GM06990 (cell line): ENCODE data around the gene TLCD3A.
A peak's percentile ranks its signal among the peaks of the same experiment; 100 is the strongest.
"Not testable (repeated sequence)": the region's sequence is repeated elsewhere in the genome, so short reads cannot be mapped to it uniquely, and the experiment has no call there.

Experiments
- DNase-seq: peaks from one replicate; pipeline ENCODE4 v3.0.0-alpha.2; 2011; ENCODE audit not compliant: insufficient read length; ENCODE audit errors: extremely low read depth
- H3K27me3 ChIP-seq: replicated peaks from 2 replicates; pipeline ENCODE4 v1.6.0; 2011; ENCODE audit warnings: low read length; ENCODE audit not compliant: control insufficient read depth, insufficient read depth
- H3K36me3 ChIP-seq: 2 replicates; pipeline ENCODE4 v1.5.1; 2011; ENCODE audit warnings: low read length; ENCODE audit not compliant: control insufficient read depth, insufficient read depth
- H3K4me3 ChIP-seq: replicated peaks from 2 replicates; pipeline ENCODE4 v1.5.1; 2011; ENCODE audit warnings: low read depth, mild to moderate bottlenecking, control low read depth, low read length
- TF ChIP-seq, protein P1 (sequence below): IDR thresholded peaks from 2 replicates; pipeline ENCODE4 v1.5.1; 2011; ENCODE audit warnings: low read length, control low read depth, mild to moderate bottlenecking, inconsistent platforms; ENCODE audit not compliant: insufficient read depth, poor library complexity, severe bottlenecking

Gene TLCD3A

DNA sequence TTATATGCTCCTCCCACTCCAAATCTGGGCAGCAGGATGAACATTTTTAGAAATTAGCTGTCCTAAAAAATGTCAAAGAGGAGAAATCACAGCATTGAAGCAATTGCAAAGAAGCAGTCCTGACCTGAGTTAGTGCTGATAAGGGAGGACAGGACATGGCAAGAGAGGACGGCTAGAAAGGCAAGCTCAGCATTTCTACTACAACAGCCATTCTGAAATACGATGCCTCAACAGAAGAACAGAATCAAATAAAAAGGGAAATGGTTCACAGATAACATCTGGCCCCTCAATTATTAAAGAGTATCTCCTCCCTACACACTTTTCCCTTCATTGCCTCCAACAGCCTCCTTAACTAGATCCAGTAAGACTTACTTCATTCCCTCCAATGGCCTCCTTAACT, 36.0 kb upstream of the TLCD3A start:
- no peak for DNase-seq
- TF ChIP-seq, protein P1, sequence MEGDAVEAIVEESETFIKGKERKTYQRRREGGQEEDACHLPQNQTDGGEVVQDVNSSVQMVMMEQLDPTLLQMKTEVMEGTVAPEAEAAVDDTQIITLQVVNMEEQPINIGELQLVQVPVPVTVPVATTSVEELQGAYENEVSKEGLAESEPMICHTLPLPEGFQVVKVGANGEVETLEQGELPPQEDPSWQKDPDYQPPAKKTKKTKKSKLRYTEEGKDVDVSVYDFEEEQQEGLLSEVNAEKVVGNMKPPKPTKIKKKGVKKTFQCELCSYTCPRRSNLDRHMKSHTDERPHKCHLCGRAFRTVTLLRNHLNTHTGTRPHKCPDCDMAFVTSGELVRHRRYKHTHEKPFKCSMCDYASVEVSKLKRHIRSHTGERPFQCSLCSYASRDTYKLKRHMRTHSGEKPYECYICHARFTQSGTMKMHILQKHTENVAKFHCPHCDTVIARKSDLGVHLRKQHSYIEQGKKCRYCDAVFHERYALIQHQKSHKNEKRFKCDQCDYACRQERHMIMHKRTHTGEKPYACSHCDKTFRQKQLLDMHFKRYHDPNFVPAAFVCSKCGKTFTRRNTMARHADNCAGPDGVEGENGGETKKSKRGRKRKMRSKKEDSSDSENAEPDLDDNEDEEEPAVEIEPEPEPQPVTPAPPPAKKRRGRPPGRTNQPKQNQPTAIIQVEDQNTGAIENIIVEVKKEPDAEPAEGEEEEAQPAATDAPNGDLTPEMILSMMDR = no peak
- H3K4me3 ChIP-seq = no peak overlapping the region
- no peaks in the 10 kb centered on the region for H3K27me3 ChIP-seq
- peaks cover 14% of the 10 kb centered on the region for H3K36me3 ChIP-seq

DNA sequence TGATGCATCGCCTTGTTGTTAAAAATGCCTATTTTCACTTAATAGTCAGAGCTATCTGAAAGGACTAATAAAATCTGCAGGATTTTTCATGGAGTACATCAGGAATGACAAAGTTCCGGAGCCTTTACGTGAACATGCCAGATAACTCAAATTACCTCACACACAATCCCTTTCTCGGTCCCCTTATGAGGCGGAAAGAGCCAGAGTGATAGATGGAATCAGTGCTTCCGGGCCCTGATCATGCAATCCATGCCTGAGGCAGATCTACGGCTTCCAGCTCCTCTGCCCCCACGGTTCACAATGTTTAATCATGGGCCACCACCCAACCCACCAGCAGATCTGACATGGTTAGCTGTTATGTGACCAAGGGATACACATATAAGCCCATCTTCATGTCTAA, 34.7 kb upstream of the TLCD3A start:
- H3K4me3 ChIP-seq = no peak overlapping the region
- no peak for DNase-seq
- TF ChIP-seq, protein P1 = no peak
- peaks cover 13% of the 10 kb centered on the region for H3K36me3 ChIP-seq
- H3K27me3 ChIP-seq = no peaks in the 10 kb centered on the region

DNA sequence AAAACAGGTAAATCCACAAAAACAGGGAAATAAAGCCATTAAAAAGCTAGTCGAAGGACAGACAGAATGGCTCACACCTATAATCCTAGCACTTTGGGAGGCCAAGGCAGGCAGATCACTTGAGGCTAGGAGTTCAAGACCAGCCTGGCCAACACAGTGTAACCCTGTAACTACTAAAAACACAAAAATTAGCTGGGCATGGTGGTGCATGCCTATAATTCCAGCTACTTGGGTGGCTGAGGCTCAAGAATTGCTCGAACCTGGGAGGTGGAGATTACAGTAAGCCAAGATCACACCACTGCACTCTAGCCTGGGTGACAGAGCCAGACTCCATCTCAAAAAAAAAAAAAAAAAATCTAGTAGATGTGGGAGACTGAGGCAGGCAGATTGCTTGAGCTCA, 34.3 kb upstream of the TLCD3A start:
- not testable (repeated sequence) for H3K27me3 ChIP-seq, H3K4me3 ChIP-seq, DNase-seq
- H3K36me3 ChIP-seq = peaks cover 13% of the 10 kb centered on the region

DNA sequence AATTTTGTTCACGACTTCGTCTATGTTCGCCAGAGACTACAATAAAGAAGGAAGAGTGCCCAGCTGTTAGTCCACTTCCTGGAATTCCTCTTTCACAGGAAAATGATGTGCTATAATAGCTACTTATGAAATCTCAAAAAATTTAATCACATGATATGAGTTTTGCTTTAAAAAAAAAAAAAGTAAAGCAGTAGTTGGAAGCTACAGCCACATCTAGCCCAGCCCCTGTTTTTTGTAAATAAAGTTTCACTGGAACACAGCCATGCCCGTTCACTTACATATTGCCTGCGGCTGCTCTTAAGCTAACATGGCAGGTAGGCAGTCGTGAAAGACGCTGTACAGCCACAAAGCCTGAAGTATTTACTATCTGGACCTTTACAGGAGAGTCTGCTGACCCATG, 33.1 kb upstream of the TLCD3A start:
- TF ChIP-seq, protein P1 = no peak
- DNase-seq = no peak
- H3K36me3 ChIP-seq = peaks cover 13% of the 10 kb centered on the region
- H3K4me3 ChIP-seq = no peak overlapping the region
- H3K27me3 ChIP-seq = no peaks in the 10 kb centered on the region

DNA sequence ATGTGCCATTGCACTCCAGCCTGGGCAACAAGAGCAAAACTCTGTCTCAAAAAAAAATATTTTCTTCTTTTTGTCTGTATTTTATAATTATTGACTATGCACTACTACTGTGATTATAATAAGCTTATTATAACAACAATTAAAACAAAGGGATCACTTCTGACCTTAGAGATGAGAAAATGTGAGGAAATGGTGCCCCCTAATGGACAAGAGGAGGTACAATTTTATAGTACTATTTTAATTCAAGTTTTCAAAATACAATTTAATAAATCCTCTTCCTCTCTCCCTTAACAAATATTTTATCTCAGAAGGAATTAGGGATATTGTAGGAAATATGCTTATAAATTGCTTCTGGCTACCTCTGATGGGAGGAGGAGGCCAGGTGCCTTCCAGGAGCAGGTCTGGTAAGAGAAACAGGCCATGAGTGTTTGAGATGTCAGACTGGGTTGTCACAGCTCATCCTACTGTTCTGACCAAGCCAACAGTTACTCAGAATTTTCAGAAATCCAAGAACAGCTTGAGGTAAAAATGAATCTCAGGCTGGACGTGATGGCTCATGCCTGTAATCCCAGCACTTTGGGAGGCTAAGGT, 31.8 kb upstream of the TLCD3A start:
- TF ChIP-seq, protein P1 = peak; percentile 43
- no peaks in the 10 kb centered on the region for H3K27me3 ChIP-seq
- DNase-seq = no peak

DNA sequence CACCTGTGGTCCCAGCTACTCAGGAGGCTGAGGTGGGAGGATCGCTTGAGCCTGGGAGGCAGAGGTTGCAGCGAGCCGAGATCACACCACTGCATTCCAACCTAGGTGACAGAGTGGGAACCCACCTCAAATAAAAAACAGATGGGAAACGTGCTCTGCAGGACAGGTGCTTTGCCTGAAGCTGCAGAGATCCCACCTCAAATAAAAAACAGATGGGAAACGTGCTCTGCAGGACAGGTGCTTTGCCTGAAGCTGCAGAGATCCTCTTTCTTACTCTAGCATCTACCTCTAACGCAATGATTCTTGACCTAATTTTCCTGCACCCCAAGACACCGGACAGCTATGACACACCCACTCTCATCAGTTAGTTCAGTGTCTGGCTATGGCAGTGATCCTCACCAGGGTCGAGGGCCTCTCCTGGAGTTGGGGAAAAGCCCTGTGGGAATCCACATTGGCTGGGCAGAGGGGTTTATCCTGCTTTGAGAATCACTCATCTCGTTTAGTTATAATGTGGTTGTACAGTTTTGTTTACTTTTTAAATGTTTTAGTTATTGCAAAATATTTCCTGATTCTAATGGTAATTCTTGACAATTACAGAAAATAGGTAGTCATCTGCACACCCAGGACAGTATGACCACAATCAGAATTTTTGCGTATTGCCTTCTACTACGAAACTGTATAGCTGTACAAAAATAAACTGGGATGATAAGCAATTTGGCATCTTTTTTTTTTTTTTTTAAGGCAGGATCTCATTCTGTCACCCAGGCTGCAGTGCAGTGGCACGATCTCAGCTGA, 29.1 kb upstream of the TLCD3A start:
- Histone ChIP-seq H3K4me3 (no peak overlapping the region), H3K36me3 (peaks cover 1% of the 10 kb centered on the region), H3K27me3 (no peaks in the 10 kb centered on the region)
- DNase-seq = no peak
- TF ChIP-seq, protein P1 = no peak

More for the DNA sequence above, 31.8 kb upstream of the TLCD3A start:
- no peak overlapping the region for H3K4me3 ChIP-seq
- H3K36me3 ChIP-seq = peaks cover 12% of the 10 kb centered on the region
